ENCODE data around the gene P2RX7. TPM values are rescaled to one million over a fixed set of nuclear protein-coding genes. Genes with fewer than 3 reads are reported as not detected.

P2RX7 gene
- total RNA-seq, 2 experiments from 2014 or later, result 8.9 to 9.7 TPM

Other genes starting within 250 kb of the P2RX7 start
- gene SPPL3, start 228.5 kb upstream of the P2RX7 start, total RNA-seq, result 10 to 100 TPM; 23.3 to 27.8 TPM
- gene HNF1A, start 154.3 kb upstream of the P2RX7 start, total RNA-seq, result not detected
- 10 to 100 TPM; 19.0 to 23.3 TPM for gene C12orf43, start 116.4 kb upstream of the P2RX7 start, total RNA-seq
- 10 to 100 TPM; 29.2 to 33.5 TPM for gene OASL, start 93.6 kb upstream of the P2RX7 start, total RNA-seq
- gene P2RX4, start 77.3 kb downstream of the P2RX7 start, total RNA-seq, result 10 to 100 TPM; 38.7 to 41.0 TPM
- 10 to 100 TPM; 32.2 to 32.7 TPM for gene CAMKK2, start 163.8 kb downstream of the P2RX7 start, total RNA-seq
- gene ANAPC5, start 219.5 kb downstream of the P2RX7 start, total RNA-seq, result 100 to 1,000 TPM; 135 to 147 TPM

Data from activated CD8-positive, alpha-beta T cell treated with anti-CD3 and anti-CD28 coated beads, Interleukin-2, amount 10 ng/mL, durations not matched to agents 7 days and 5 days (primary cell).